Activated CD8-positive, alpha-beta T cell treated with anti-CD3 and anti-CD28 coated beads, Interleukin-2, amount 10 ng/mL, durations not matched to agents 7 days and 5 days (primary cell): ENCODE results near the gene FHIT. TPM values are rescaled to one million over a fixed set of nuclear protein-coding genes. Genes with fewer than 3 reads are reported as not detected.

Source experiments
- ATAC-seq: fragments of 150-1000 bp; cut with Tn5 transposase; one replicate; pipeline ENCODE4 v1.10.0; 2021; ENCODE audit warnings: moderate library complexity
- CTCF ChIA-PET: fragments of 350-600 bp; sonication (Branson Sonifier 250); formaldehyde crosslinking; loops from one replicate; lab custom pipeline; 2021; ENCODE audit warnings: antibody characterized with exemption; lab: Charles Lee
- POLR2A ChIA-PET: fragments of 350-600 bp; sonication (Branson Sonifier 250); formaldehyde crosslinking; loops from one replicate; lab custom pipeline; 2021; ENCODE audit warnings: antibody characterized with exemption; lab: Charles Lee
- DNase-seq: peaks from one replicate; pipeline ENCODE4 v3.0.0-alpha.2; 2020
- H3K27ac Mint-ChIP-seq: one replicate; pipeline ENCODE4 v1.8.0; 2021; ENCODE audit warnings: mild to moderate bottlenecking, mixed read lengths
- H3K27me3 Mint-ChIP-seq: one replicate; pipeline ENCODE4 v1.8.0; 2021; ENCODE audit warnings: low read depth, mixed read lengths
- H3K36me3 Mint-ChIP-seq: one replicate; pipeline ENCODE4 v1.8.0; 2021; ENCODE audit warnings: low read depth, mixed read lengths
- H3K4me1 Mint-ChIP-seq: one replicate; pipeline ENCODE4 v1.8.0; 2021; ENCODE audit warnings: low read depth, mixed read lengths
- H3K4me3 Mint-ChIP-seq: one replicate; pipeline ENCODE4 v1.8.0; 2021; ENCODE audit warnings: mild to moderate bottlenecking, mixed read lengths
- H3K9me3 Mint-ChIP-seq: one replicate; pipeline ENCODE4 v1.8.0; 2022; ENCODE audit warnings: mixed read lengths; ENCODE audit not compliant: insufficient read depth
- total RNA-seq, 2 experiments: library from RNA; stranded (reverse); gene quantifications; one replicate each; pipeline ENCODE4 v1.2.3, GENCODE V29; 2021

FHIT gene
- total RNA-seq, 2 experiments from 2014 or later = 4.8 TPM

DNA sequence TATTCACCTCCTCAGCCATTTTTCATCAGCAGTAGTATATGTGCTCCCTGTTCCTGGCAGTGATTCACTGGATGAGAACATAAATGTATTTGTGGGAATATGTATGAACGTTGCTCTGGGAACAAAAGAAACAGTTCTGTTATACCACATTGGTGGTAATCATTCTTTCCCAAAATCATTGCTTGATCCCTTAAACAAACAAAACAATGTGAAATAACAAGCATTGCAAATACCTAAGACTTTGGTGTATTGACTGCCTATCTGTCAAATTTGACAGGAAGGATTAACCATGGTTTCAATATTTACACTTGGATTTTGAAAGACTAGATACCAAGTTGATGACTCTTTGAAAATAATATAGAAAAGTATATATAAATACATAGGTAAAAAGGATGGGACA is 284.1 kb downstream of the FHIT start:
- H3K4me3 Mint-ChIP-seq = no peak overlapping the region
- ATAC-seq (no peak), DNase-seq (no peak)
- H3K36me3 Mint-ChIP-seq = no peaks in the 10 kb centered on the region
- POLR2A ChIA-PET = no interaction called here
- no peaks in the 10 kb centered on the region for H3K27me3 Mint-ChIP-seq
- H3K27ac Mint-ChIP-seq = no peak overlapping the region
- H3K9me3 Mint-ChIP-seq = peaks cover 7% of the 10 kb centered on the region
- CTCF ChIA-PET = no interaction called here
- no peaks in the 10 kb centered on the region for H3K4me1 Mint-ChIP-seq

DNA sequence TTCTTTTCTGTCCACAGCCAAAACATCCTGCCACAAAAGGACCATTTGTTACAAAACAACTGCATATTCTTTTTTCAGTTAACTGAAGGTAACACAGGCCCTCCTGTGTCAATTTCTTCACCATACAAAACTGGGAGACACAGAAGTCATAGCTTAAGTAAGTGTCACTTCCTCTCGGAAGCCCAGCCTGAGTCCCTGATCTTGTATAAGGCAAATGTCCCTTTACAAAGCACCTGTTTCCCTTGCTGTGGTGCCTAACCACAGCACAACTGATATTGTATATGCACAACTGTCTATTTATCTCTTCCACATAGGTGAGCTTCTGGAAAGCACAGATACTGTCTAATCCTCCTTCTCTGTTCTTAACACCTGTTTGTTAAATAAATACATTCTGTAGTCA is 293.7 kb downstream of the FHIT start:
- peaks cover 4% of the 10 kb centered on the region for H3K36me3 Mint-ChIP-seq
- H3K27me3 Mint-ChIP-seq = no peaks in the 10 kb centered on the region
- no peaks in the 10 kb centered on the region for H3K4me1 Mint-ChIP-seq
- H3K27ac Mint-ChIP-seq = no peak overlapping the region
- ATAC-seq = no peak
- CTCF ChIA-PET = no interaction called here
- H3K9me3 Mint-ChIP-seq = peaks cover 14% of the 10 kb centered on the region
- H3K4me3 Mint-ChIP-seq = no peak overlapping the region
- POLR2A ChIA-PET = no interaction called here
- no peak for DNase-seq

DNA sequence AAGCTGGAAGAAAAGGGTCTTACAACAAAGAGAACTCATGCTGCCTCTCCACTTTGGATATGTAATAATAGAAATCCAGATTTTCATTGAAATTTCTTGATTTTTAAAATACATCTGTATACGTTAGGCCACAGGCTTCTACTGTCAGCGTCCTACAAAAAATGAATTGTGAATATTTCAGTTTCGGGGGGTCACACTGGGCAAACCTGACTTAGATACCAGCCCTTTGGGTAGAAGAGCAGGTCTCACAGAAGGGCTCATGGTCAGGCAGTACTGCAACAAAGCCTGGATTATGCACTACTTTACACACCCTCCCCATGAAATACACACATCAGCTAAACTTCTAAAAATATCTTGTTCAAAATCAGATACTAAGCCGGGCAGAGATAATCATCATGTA is 294.5 kb downstream of the FHIT start:
- Mint-ChIP-seq H3K9me3 (peaks cover 14% of the 10 kb centered on the region), H3K27me3 (no peaks in the 10 kb centered on the region)
- CTCF ChIA-PET = no interaction called here

DNA sequence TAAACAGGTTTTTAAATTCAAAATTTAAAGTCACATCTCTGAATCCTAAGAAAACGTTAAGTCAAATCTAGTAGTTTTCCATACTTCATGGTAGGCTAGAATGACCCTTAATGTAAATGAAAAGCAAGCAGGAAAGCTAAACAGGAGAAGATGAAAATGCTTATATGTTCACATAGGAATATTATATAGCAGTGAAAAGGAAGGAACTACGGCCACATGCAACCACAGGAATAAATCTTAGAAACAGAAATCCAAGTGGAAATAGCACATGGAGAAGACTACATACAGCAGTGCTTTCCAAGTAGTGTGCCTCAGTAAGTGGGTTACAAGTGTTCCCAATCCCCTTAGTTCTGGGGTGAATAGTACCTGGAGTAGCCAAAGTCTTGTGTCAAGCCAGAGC is 296.2 kb downstream of the FHIT start:
- Mint-ChIP-seq H3K9me3 (peaks cover 8% of the 10 kb centered on the region), H3K27ac (no peak overlapping the region), H3K4me1 (no peaks in the 10 kb centered on the region), H3K4me3 (no peak overlapping the region), H3K36me3 (peaks cover 2% of the 10 kb centered on the region), H3K27me3 (no peaks in the 10 kb centered on the region)
- ATAC-seq = no peak
- ChIA-PET CTCF (no interaction called here), POLR2A (interaction anchor here (0.6 kb wide), 1 partner anchor 13 kb away, joined by 5 read pairs; no protein-coding TSS in a partner anchor)
- DNase-seq = no peak

More for the DNA sequence above, 294.5 kb downstream of the FHIT start:
- Mint-ChIP-seq H3K27ac (no peak overlapping the region), H3K4me1 (no peaks in the 10 kb centered on the region), H3K4me3 (no peak overlapping the region), H3K36me3 (peaks cover 4% of the 10 kb centered on the region)
- POLR2A ChIA-PET = no interaction called here
- ATAC-seq (no peak), DNase-seq (no peak)

DNA sequence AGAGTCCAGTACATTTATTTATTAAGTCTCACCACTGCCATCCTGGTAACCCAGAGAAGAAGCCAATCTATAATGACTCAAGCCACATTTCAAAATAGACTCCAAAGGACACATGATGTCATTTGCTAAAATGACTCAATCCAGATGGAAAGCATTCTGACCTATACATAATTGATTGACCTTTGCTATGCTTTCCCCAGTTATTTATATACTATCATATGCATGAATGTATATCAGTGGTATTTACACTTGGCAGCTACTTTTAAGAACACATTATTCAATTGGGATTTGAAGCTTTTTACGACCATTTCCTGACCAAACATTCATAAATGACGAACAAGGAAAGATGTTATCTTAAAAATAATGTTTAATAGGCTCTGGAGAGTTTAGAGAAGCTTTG is 297.2 kb downstream of the FHIT start:
- ATAC-seq (no peak), DNase-seq (no peak)
- Mint-ChIP-seq H3K4me3 (no peak overlapping the region), H3K27ac (no peak overlapping the region), H3K36me3 (peaks cover 2% of the 10 kb centered on the region), H3K27me3 (no peaks in the 10 kb centered on the region), H3K4me1 (no peaks in the 10 kb centered on the region), H3K9me3 (peaks cover 8% of the 10 kb centered on the region)
- ChIA-PET POLR2A (no interaction called here), CTCF (no interaction called here)

DNA sequence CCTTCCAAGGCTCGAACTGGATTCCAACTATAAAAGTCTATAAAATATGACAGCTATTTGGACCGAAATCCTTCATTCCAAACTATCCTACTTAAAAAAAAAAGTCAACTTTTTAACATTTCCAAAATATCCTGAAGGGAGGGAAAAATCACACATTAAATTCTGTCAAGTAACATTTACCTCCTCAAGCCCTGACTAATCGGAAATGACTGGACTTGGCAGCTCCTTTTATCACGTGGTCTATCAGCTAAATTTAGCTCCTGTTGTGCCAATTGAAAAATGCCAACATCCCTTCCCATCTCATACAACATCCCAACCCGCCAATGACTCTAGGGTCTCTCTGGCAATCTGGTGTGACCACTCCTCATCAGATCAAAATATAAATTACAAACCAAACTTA is 297.9 kb downstream of the FHIT start:
- Mint-ChIP-seq H3K36me3 (peaks cover 2% of the 10 kb centered on the region), H3K4me1 (no peaks in the 10 kb centered on the region), H3K9me3 (peaks cover 8% of the 10 kb centered on the region), H3K27me3 (no peaks in the 10 kb centered on the region), H3K4me3 (no peak overlapping the region), H3K27ac (no peak overlapping the region)
- no peak for ATAC-seq
- DNase-seq = no peak
- CTCF ChIA-PET = no interaction called here
- POLR2A ChIA-PET = no interaction called here

DNA sequence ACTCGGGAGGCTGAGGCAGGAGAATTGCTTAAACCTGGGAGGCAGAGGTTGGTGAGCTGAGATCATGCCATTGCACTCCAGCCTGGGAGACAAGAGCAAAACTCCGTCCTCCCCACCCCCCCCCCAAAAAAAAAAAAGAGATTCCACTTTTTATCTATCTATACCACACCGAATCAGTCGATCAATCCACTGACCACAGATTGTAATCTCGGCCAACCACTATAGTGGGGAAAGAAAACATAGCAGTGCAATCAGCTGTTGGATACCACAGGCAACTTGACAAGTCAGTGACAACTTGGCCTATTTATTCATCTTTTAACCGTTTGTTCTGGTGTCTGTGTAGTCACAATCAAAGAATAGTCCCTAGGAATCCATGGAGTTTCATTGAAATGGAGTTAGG is 299.2 kb downstream of the FHIT start:
- Mint-ChIP-seq H3K4me1 (no peaks in the 10 kb centered on the region), H3K4me3 (no peak overlapping the region), H3K36me3 (peaks cover 2% of the 10 kb centered on the region), H3K27ac (no peak overlapping the region), H3K27me3 (no peaks in the 10 kb centered on the region), H3K9me3 (peaks cover 8% of the 10 kb centered on the region)
- CTCF ChIA-PET = interaction anchor here (0.6 kb wide), 1 partner anchor 938 kb away, joined by 3 read pairs; no protein-coding TSS in a partner anchor
- DNase-seq (no peak), ATAC-seq (no peak)
- POLR2A ChIA-PET = no interaction called here

DNA sequence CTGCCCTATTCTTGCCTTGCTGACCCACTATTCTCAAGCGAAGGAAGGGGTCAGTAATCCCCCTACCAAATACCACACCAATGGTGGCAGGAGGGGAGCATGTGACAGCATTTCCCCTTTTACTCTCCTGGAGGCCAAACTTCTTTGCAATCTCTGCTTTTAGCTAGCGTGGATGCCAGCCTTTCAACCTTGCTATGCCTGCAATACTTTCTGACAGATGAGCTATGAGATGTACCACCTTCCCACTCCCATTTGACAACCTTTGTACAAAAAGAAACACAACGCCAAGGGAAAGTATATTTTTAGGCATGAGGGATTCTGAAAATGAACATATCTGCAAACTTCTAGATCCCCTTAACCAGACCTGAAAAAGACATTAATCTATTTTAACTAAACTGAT is 302.1 kb downstream of the FHIT start:
- Mint-ChIP-seq H3K27ac (no peak overlapping the region), H3K27me3 (no peaks in the 10 kb centered on the region), H3K4me3 (no peak overlapping the region), H3K4me1 (no peaks in the 10 kb centered on the region), H3K36me3 (no peaks in the 10 kb centered on the region), H3K9me3 (no peaks in the 10 kb centered on the region)
- CTCF ChIA-PET = no interaction called here
- no peak for DNase-seq
- no peak for ATAC-seq
- POLR2A ChIA-PET = no interaction called here

DNA sequence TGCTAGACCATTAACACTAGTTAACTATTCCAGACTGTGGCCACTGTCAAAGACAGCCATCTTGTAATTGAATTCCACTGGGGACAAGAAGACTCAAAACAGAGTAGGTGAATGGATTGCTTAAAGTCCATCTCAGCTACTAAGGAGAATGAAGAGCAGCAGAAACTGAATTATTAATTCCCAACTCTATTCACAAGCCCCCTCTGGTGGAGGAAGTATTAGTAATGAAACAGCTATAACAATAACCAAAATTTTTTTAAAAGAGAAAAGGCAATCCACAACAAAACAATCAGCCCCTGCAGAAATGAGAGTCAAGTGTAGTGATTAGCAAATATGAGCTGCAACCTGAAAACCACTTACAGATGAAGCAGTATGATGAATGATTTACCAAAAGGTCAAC is 302.8 kb downstream of the FHIT start:
- CTCF ChIA-PET = no interaction called here

DNA sequence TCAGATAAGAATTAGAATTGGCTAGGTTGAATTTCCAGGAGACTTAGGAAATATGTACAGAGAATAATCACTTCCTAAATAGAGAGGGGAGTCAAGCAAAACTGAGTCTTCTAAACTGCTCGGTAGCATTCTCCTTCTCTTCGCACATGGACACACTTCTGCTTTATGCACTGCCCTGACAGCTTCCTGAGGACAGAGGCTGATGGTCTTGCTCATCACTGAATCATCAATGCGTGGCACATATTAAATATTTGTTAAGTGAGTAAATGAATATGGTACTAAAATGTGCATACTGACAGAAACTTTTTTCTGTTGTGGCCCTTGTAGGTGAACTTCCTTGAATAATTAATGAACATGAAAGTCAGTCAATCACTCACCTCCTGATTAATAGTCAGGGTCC is 315.5 kb downstream of the FHIT start:
- DNase-seq (no peak), ATAC-seq (no peak)
- CTCF ChIA-PET = no interaction called here
- POLR2A ChIA-PET = no interaction called here
- H3K4me1 Mint-ChIP-seq = peaks cover 3% of the 10 kb centered on the region
- no peaks in the 10 kb centered on the region for H3K27me3 Mint-ChIP-seq
- no peak overlapping the region for H3K4me3 Mint-ChIP-seq
- no peaks in the 10 kb centered on the region for H3K9me3 Mint-ChIP-seq
- no peaks in the 10 kb centered on the region for H3K36me3 Mint-ChIP-seq
- H3K27ac Mint-ChIP-seq = no peak overlapping the region

More for the DNA sequence above, 302.8 kb downstream of the FHIT start:
- Mint-ChIP-seq H3K36me3 (no peaks in the 10 kb centered on the region), H3K9me3 (no peaks in the 10 kb centered on the region), H3K27ac (no peak overlapping the region), H3K4me3 (no peak overlapping the region), H3K4me1 (no peaks in the 10 kb centered on the region), H3K27me3 (no peaks in the 10 kb centered on the region)
- ATAC-seq (no peak), DNase-seq (no peak)
- POLR2A ChIA-PET = no interaction called here

DNA sequence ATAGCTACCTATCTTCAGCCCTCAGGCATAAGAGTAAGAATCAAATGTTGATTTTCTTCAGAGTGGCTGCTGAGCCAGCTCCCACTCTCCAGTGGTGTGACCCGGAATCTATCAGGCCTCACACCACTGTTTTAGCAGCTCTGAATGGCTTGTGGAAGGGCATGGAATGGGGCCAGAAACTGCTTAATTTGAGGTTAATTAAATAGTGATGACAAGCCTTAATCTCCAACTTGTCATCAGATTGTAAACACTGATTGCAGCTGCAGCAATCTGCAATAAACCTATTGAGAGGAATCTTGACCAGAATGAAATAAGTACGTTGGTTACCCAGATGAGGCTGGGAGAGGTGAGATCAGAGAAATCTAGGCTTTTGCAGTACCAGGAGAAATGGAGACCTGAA is 317.4 kb downstream of the FHIT start:
- ATAC-seq (no peak), DNase-seq (no peak)
- ChIA-PET POLR2A (no interaction called here), CTCF (no interaction called here)
- Mint-ChIP-seq H3K27ac (no peak overlapping the region), H3K4me3 (no peak overlapping the region), H3K9me3 (no peaks in the 10 kb centered on the region), H3K27me3 (no peaks in the 10 kb centered on the region), H3K36me3 (no peaks in the 10 kb centered on the region), H3K4me1 (peaks cover 3% of the 10 kb centered on the region)

DNA sequence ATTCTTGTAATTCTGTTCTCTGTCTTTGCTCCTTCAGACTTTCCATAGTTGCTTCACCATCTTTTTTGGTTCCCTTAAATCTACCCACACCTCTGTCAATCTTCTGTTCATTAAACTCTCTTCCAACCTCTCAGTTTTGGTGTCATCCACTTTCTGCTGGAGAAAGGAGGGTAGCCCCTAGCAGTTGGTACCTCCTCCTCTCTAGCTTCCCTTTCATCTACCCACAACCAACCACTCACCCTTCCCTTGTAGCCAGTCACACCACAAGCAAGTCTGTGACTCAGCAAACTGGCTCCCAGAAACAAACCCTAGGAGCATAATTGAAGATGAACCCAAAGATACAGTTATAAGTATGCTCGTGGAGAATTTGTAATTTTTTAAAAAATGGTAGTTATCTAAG is 318.6 kb downstream of the FHIT start:
- Mint-ChIP-seq H3K4me1 (peaks cover 3% of the 10 kb centered on the region), H3K9me3 (no peaks in the 10 kb centered on the region), H3K36me3 (no peaks in the 10 kb centered on the region), H3K4me3 (no peak overlapping the region), H3K27me3 (no peaks in the 10 kb centered on the region), H3K27ac (no peak overlapping the region)
- ChIA-PET CTCF (no interaction called here), POLR2A (no interaction called here)
- DNase-seq (no peak), ATAC-seq (no peak)

DNA sequence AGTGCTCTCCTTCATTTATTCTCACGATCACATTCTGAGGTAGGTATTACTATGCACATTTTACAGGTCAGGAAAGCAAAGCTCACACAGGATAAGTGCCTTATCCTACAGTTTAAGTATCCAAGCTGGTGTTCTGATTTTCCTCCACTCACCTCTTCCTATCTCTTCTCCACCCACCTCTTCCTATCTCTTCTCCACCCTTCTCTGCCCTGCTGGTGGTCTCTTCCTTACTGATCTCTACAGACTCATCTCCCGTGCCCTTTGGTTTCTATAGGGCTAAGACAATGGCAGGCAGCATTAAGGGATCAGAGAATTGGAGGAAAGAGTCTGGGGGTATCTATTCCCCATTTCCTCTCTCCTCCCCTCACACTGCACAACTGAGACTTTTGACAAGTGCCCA is 319.1 kb downstream of the FHIT start:
- ChIA-PET POLR2A (no interaction called here), CTCF (no interaction called here)
- Mint-ChIP-seq H3K27ac (no peak overlapping the region), H3K4me3 (no peak overlapping the region), H3K36me3 (no peaks in the 10 kb centered on the region), H3K9me3 (no peaks in the 10 kb centered on the region), H3K4me1 (peaks cover 3% of the 10 kb centered on the region), H3K27me3 (no peaks in the 10 kb centered on the region)
- no peak for ATAC-seq
- DNase-seq = no peak
